ENCODE measurements around the gene TUBA1B. TPM values are rescaled to one million over a fixed set of nuclear protein-coding genes. Genes with fewer than 3 reads are reported as not detected.

Gene TUBA1B
- total RNA-seq, result 1,000 to 10,000 TPM; 1,474 to 1,587 TPM
- polyA plus RNA-seq (2013, experiment 1 of 2), result 3,020 TPM
- polyA plus RNA-seq (2013, experiment 2 of 2), result 2,902 TPM
- long read RNA-seq, experiment 1, transcript TUBA1B-201 (3 exons, 3,198 nt), result minor isoform, 193 of 2,433 reads
- long read RNA-seq, experiment 1, transcript TUBA1B-202 (4 exons, 1,627 nt), result major isoform, 1,842 of 2,433 reads
- long read RNA-seq, experiment 1, partial matches to known transcripts, result 44 of 2,433 reads
- long read RNA-seq, experiment 1, other reads (novel, unspliced or antisense), result 353 of 2,433 reads
- long read RNA-seq, experiment 2, transcript TUBA1B-201 (3 exons, 3,198 nt), result minor isoform, 36 of 1,321 reads
- long read RNA-seq, experiment 2, transcript TUBA1B-202 (4 exons, 1,627 nt), result major isoform, 1,227 of 1,321 reads
- long read RNA-seq, experiment 2, partial matches to known transcripts, result 17 of 1,321 reads
- long read RNA-seq, experiment 2, other reads (novel, unspliced or antisense), result 41 of 1,321 reads
- long read RNA-seq, experiment 3, transcript TUBA1B-201 (3 exons, 3,198 nt), result minor isoform, 80 of 10,060 reads
- long read RNA-seq, experiment 3, transcript TUBA1B-202 (4 exons, 1,627 nt), result major isoform, 9,893 of 10,060 reads
- long read RNA-seq, experiment 3, partial matches to known transcripts, result 18 of 10,060 reads
- long read RNA-seq, experiment 3, other reads (novel, unspliced or antisense), result 69 of 10,060 reads
- long read RNA-seq, experiment 4, transcript TUBA1B-201 (3 exons, 3,198 nt), result minor isoform, 44 of 6,743 reads
- long read RNA-seq, experiment 4, transcript TUBA1B-202 (4 exons, 1,627 nt), result major isoform, 6,650 of 6,743 reads
- long read RNA-seq, experiment 4, partial matches to known transcripts, result 13 of 6,743 reads
- long read RNA-seq, experiment 4, other reads (novel, unspliced or antisense), result 35 of 6,743 reads

- peak within 1 kb of the TSS; percentile 97 for H3K4me3 ChIP-seq (ENCODE audit: low read length)
Measured at GRCh38 chr12:49131051-49131893, at the start of gene TUBA1B. Gene TUBA1B, minus strand, starts transcription at chr12:49131395. Its CDS starts 95 bp downstream, at chr12:49131300.

GRCh38 chr12:49174218-49174617 lies 43.0 kb upstream of the TUBA1B start:
- Histone ChIP-seq H3K27ac (ENCODE audit: low read depth, low read length) (no peak overlapping the region), H3K4me3 (ENCODE audit: low read length) (no peak overlapping the region), H3K9ac (ENCODE audit: extremely low read depth, low read length, poor library complexity, severe bottlenecking) (no peak overlapping the region), H3K9me3 (ENCODE audit: control insufficient read depth, low read length) (no peaks in the 10 kb centered on the region), H3K27me3 (ENCODE audit: control insufficient read depth, insufficient read depth, low read length, poor library complexity, severe bottlenecking) (no peaks in the 10 kb centered on the region), H3K4me1 (ENCODE audit: control insufficient read depth, insufficient read depth, low read length) (no peaks in the 10 kb centered on the region), H3K36me3 (ENCODE audit: control insufficient read depth, insufficient read depth, low read length) (no peaks in the 10 kb centered on the region)
- Mint-ChIP-seq H3K36me3 (ENCODE audit: low read depth) (no peaks in the 10 kb centered on the region), H3K27me3 (ENCODE audit: insufficient read depth) (peaks cover 3% of the 10 kb centered on the region), H3K4me1 (no peaks in the 10 kb centered on the region), H3K9me3 (peaks cover 4% of the 10 kb centered on the region), H3K4me3 (no peak overlapping the region), H3K27ac (no peak overlapping the region)
- 90 to 94% methylated on average over 4 to 5 of the region's 5 CpGs for WGBS, 2 experiments (ENCODE audit: insufficient coverage in 1 of 2, insufficient read length in 1 of 2)
- no peak for TF ChIP-seq CTCF (conservative IDR thresholded peaks at IDR 0.05)
- no peak for DNase-seq

More at GRCh38 chr12:49131051-49131893, at the start of gene TUBA1B:
- Mint-ChIP-seq H3K27me3 (ENCODE audit: insufficient read depth) (no peaks in the 10 kb centered on the region), H3K9me3 (no peaks in the 10 kb centered on the region), H3K4me1 (peaks cover 17% of the 10 kb centered on the region), H3K4me3 (peak within 1 kb of the TSS; percentile 96), H3K27ac (peak within 1 kb of the TSS; percentile 97), H3K36me3 (ENCODE audit: low read depth) (peaks cover 38% of the 10 kb centered on the region)
- TF ChIP-seq CTCF (conservative IDR thresholded peaks at IDR 0.05), result no peak
- H3K27me3 ChIP-seq (ENCODE audit: control insufficient read depth, insufficient read depth, low read length, poor library complexity, severe bottlenecking), result no peaks in the 10 kb centered on the region
- DNase-seq, result peak; percentile 97
- 0 to 1% methylated on average over 28 to 79 of the region's 79 CpGs for WGBS, 2 experiments (ENCODE audit: insufficient coverage in 1 of 2, insufficient read length in 1 of 2)
- H3K4me1 ChIP-seq (ENCODE audit: control insufficient read depth, insufficient read depth, low read length), result no peaks in the 10 kb centered on the region
- peak within 1 kb of the TSS; percentile 98 for H3K9ac ChIP-seq (ENCODE audit: extremely low read depth, low read length, poor library complexity, severe bottlenecking)
- peak within 1 kb of the TSS; percentile 98 for H3K27ac ChIP-seq (ENCODE audit: low read depth, low read length)
- H3K36me3 ChIP-seq (ENCODE audit: control insufficient read depth, insufficient read depth, low read length), result peaks cover 37% of the 10 kb centered on the region
- H3K9me3 ChIP-seq (ENCODE audit: control insufficient read depth, low read length), result no peaks in the 10 kb centered on the region

- H3K9me3 Mint-ChIP-seq, result no peaks in the 10 kb centered on the region
Measured at GRCh38 chr12:49170924-49171323, 39.7 kb upstream of the TUBA1B start.

More at GRCh38 chr12:49170924-49171323, 39.7 kb upstream of the TUBA1B start:
- Histone ChIP-seq H3K36me3 (ENCODE audit: control insufficient read depth, insufficient read depth, low read length) (no peaks in the 10 kb centered on the region), H3K4me3 (ENCODE audit: low read length) (no peak overlapping the region), H3K4me1 (ENCODE audit: control insufficient read depth, insufficient read depth, low read length) (no peaks in the 10 kb centered on the region), H3K27ac (ENCODE audit: low read depth, low read length) (no peak overlapping the region), H3K27me3 (ENCODE audit: control insufficient read depth, insufficient read depth, low read length, poor library complexity, severe bottlenecking) (no peaks in the 10 kb centered on the region), H3K9ac (ENCODE audit: extremely low read depth, low read length, poor library complexity, severe bottlenecking) (no peak overlapping the region), H3K9me3 (ENCODE audit: control insufficient read depth, low read length) (no peaks in the 10 kb centered on the region)
- no peak overlapping the region for H3K4me3 Mint-ChIP-seq
- no peak overlapping the region for H3K27ac Mint-ChIP-seq
- H3K36me3 Mint-ChIP-seq (ENCODE audit: low read depth), result no peaks in the 10 kb centered on the region
- no peak for DNase-seq
- H3K4me1 Mint-ChIP-seq, result no peaks in the 10 kb centered on the region
- H3K27me3 Mint-ChIP-seq (ENCODE audit: insufficient read depth), result peaks cover 6% of the 10 kb centered on the region
- TF ChIP-seq CTCF (conservative IDR thresholded peaks at IDR 0.05), result no peak
